KOPT-K1 (cell line): Measurements from ENCODE around the gene ESM1.

Experiments used
- H3K27ac ChIP-seq: fragments of 200-600 bp; sonication (generic); 2 replicates; pipeline ENCODE4 v1.5.1; 2016; ENCODE audit warnings: antibody characterized with exemption, mild to moderate bottlenecking, low read depth, low read length; ENCODE audit not compliant: poor library complexity, severe bottlenecking
- H3K36me3 ChIP-seq: fragments of 200-600 bp; sonication (generic); 2 replicates; pipeline ENCODE4 v1.5.1; 2017; ENCODE audit warnings: antibody characterized with exemption, mild to moderate bottlenecking, low read length, moderate library complexity; ENCODE audit not compliant: insufficient read depth
- H3K9me3 ChIP-seq: fragments of 200-600 bp; sonication (generic); 2 replicates; pipeline ENCODE4 v1.5.1; 2017; ENCODE audit warnings: antibody characterized with exemption, low read length, mild to moderate bottlenecking; ENCODE audit not compliant: insufficient read depth, poor library complexity, severe bottlenecking

Gene ESM1

DNA sequence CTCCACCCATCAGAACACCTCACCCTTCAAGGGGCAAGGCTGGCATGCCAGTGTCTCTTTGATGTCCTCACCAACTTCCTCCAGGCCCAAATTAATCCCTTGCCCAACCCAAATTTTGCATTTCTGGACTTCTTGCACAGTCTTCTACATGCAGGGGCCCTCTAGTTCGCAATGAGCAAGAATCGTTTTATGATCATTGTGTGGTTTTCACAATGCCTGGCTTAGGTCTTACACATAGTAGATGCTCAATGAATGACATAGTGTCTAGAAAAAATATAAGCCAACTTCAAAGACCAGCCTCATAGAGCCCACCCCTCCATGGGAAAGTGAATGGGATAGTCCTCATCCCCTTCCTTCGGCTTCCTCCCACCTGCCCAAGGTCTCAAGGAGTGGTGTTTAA is 9.8 kb upstream of the ESM1 start:
- no peaks in the 10 kb centered on the region for H3K9me3 ChIP-seq
- no peak overlapping the region for H3K27ac ChIP-seq
- H3K36me3 ChIP-seq: no peaks in the 10 kb centered on the region

DNA sequence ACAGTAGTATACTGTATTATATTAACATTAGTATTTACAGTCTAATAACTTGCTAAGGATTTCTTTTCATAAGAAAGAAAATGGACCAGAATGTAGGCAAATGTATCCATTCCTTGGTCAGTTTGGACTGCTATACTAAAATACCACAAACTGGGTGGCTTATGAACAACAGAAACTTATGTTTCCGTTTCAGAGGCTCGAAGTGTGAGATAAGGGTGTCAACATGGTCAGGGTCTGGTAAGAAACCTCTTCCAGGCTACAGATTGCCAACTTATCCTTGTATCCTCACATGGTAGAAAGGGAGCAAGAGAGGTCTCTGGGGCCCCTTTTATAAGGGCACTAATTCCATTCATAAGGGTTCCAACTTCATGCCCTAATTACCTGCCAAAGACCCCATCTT is 9.2 kb upstream of the ESM1 start:
- Histone ChIP-seq H3K36me3 (no peaks in the 10 kb centered on the region), H3K9me3 (no peaks in the 10 kb centered on the region), H3K27ac (no peak overlapping the region)

DNA sequence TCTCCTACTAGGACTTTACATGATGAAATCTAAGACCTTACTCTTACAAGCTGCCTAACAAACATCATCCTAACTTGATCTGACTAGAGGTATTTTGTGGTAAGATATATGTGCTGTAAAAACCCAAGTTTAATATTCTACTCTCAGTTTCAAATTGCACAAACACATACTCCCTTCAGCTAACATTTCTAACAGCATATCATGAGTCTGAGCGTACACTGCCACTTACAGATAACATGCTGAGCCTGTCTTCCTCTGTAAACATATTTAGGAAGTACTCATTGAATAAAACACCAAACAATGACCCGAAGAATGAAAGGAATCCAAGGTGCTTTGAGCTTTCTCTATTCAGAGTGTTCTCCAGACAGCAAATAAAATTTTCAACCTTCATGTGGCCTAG is 7.9 kb upstream of the ESM1 start:
- no peaks in the 10 kb centered on the region for H3K36me3 ChIP-seq
- no peak overlapping the region for H3K27ac ChIP-seq
- no peaks in the 10 kb centered on the region for H3K9me3 ChIP-seq

DNA sequence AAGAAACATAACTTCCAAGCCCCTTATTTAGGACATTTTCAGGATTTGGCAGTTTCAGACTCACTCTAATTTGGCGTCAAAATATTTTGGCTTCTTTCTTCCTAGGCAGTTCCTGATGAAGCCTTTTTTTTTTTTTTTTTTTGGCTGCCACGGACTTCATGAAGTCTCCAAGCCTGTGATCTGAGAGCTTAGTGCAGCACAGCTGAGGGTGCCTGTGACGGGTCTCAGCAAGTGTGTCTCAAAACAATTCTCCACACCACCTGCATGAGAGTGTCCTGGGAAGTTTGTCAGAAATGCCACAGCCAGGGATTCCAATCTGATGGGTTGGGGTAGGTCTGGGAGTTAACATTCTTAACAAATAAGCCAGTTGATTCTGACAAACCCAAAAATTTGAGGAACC is 6.0 kb upstream of the ESM1 start:
- H3K9me3 ChIP-seq: no peaks in the 10 kb centered on the region
- no peaks in the 10 kb centered on the region for H3K36me3 ChIP-seq
- H3K27ac ChIP-seq: no peak overlapping the region

DNA sequence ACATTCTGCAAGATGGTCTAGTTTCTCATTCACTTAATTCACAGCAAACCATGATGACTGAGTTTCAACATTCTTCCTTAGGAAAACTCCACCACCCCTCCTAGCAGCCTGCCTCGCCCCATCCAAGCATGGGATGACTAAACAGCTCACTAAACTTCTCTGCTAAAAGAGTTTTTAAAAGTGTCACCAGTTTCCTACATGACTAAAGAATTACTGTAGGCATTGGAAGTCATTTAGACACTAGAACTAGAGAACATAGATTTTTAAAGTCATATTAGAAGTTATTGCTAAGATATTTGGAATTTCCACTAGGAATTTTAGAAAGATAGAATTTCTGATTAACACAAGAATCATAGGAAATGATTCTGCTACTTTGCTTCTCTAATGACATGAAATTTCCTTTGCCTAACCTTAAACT is 5.5 kb upstream of the ESM1 start:
- Histone ChIP-seq H3K9me3 (no peaks in the 10 kb centered on the region), H3K27ac (no peak overlapping the region), H3K36me3 (no peaks in the 10 kb centered on the region)

DNA sequence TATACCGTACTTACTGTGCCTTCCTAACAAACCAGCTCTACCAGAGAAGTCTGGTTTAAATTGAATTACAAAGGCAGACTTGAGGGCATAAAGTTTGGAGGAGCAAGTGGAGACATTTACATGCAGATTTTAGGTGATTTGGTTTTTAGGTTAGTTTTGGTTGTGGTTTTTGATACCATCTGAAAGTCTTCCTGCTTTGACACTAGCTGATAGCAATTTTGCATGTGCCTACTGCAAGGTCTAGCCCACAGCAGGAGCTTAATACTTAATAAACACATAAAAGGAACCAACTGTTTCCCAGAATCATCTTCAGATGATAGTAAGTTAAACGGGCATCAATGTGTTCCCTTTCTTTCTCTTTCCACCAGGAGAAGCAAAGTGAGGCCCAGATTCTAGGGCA is 3.4 kb upstream of the ESM1 start:
- peak overlapping the region; percentile 27 for H3K27ac ChIP-seq
- H3K36me3 ChIP-seq: no peaks in the 10 kb centered on the region
- no peaks in the 10 kb centered on the region for H3K9me3 ChIP-seq

DNA sequence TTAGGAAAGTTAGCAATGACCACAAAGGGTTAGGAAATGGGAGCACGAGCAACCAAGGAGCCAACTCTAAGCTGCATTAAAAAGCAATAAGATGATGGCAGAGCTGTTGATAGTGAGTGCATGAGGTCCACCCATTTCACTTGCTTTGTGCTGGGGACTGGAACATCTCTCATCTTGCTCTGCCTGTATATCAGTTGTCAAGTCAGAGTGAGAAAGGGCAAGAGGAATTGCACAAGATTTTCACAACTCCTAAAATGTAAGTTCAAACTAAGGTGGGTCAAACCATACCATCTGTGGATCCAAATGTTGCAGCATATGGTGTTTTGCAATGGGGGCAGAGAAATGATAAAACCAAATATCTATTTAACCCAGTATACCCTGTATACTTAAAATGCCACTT is 2.8 kb upstream of the ESM1 start:
- no peaks in the 10 kb centered on the region for H3K36me3 ChIP-seq
- no peaks in the 10 kb centered on the region for H3K9me3 ChIP-seq
- H3K27ac ChIP-seq: no peak overlapping the region

DNA sequence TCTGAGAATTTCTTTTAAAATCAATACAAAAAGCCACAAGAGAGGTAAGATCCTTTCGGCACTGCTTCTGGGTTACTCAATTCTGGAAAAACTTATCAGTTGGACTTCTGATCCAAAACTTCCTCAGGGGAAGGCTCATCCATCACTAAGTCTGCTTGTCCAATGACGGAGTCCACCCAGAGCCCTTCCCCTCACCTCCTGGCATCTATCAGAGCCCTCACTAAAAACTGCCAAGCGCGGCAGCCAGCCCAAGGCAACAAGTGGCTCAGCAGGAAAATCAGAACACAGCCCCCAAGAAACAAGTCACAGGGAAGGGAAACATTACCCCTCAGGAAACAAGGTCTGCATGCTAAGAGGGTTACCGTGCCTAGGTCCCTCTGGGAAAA is 869 bp upstream of the ESM1 start:
- Histone ChIP-seq H3K27ac (no peak overlapping the region), H3K36me3 (no peaks in the 10 kb centered on the region), H3K9me3 (no peaks in the 10 kb centered on the region)

DNA sequence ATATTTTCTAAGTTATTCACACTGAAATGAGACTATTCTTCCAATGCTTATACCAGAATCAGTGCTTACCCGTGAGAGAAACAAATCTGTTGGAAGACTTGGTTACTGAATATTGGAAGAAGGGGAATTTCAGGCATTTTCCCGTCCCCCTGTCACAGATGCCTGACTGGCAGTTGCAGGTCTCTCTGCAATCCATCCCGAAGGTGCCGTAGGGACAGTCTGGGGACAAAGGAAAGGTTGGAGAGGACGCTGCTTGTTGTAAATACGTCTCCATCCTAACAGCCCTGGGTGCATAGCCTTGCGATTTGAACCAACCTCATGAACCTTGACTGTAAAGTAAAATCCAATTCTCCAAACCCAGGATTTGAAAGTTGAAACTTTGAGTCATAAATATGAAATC is 3.5 kb downstream of the ESM1 start:
- no peak overlapping the region for H3K27ac ChIP-seq
- H3K9me3 ChIP-seq: no peaks in the 10 kb centered on the region
- H3K36me3 ChIP-seq: no peaks in the 10 kb centered on the region

DNA sequence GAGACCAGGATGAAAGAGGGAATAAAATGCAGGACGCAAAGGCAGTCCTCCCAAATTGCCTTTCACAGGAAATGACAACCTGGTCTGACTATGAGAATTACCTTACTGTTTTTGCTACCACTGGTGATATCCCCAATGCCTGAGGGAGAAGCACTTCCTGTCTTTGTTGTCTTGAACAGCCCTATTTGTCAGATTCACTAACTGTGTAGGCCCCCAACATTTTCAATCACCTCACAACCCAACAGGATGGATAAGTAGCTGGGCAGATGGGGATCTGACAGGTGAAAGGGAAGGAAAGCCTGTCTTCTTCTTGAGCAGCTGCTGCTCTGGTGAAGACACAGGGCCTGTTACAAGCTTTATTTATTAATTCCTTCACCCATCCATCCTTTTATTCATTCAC is 9.7 kb downstream of the ESM1 start:
- no peaks in the 10 kb centered on the region for H3K9me3 ChIP-seq
- H3K36me3 ChIP-seq: no peaks in the 10 kb centered on the region
- no peak overlapping the region for H3K27ac ChIP-seq

DNA sequence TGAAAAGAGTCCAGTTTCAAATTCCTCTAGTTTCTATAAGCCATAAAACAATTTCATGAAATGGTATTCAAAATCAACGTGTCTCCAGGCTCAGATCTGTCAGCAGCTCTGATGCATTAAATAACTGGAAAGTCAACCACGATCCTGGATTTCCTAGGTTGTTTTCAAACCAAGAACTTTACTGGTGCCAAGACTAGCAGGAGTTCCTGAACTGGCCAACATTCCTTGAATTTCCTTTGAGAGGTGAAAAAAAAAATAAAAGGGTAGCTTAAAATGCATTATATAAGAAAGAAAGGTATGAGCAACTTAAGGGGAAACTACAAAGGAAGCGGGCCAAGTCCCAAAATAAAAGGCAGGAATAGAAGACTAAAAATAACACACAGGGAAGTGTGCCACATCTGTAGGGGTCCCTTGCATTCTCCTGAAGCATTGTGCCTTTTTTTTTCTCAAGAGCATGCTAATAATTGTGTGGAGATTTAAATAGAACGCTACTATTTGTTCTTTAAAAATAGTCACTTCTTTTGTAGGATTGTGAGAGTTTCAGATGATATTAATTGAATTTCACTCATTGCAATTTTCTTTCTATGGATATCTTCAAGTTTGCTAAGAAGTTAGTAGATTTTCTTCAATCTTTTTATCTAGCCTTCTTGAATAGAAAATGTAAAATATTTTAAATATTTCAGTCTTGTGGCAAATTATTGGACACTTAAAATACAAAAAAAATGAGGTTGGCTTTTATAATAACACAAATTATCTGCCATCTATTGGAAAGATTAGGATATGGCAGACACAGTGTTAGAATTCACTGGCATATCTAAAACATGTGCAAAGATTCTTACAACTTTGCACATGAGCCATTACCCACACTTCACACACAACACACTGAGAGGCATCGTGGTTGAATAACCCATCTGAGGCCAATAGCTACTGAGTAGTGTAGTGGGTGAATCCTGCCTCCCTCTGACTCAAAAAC is 15.3 kb downstream of the ESM1 start:
- Histone ChIP-seq H3K27ac (no peak overlapping the region), H3K36me3 (no peaks in the 10 kb centered on the region), H3K9me3 (no peaks in the 10 kb centered on the region)

DNA sequence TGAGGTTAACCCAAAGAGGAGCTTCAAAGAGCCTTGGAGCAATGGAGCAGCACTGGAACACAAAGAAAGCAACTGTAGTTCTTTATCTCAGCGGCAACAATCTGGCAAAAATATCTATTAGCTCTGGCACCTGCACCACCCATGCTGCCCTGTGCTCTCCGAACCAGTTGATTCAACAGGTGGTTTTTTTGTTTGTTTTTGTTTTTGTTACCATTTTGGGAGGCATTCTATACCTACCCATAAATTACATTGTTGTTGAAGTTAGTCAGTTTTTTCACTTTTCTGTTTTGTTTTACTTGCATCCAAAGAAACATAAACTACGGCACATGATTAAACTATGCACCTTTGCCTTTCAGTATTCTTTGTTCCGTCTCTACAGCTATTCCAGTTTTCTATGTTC is 16.2 kb downstream of the ESM1 start:
- H3K27ac ChIP-seq: no peak overlapping the region
- no peaks in the 10 kb centered on the region for H3K9me3 ChIP-seq
- H3K36me3 ChIP-seq: no peaks in the 10 kb centered on the region

DNA sequence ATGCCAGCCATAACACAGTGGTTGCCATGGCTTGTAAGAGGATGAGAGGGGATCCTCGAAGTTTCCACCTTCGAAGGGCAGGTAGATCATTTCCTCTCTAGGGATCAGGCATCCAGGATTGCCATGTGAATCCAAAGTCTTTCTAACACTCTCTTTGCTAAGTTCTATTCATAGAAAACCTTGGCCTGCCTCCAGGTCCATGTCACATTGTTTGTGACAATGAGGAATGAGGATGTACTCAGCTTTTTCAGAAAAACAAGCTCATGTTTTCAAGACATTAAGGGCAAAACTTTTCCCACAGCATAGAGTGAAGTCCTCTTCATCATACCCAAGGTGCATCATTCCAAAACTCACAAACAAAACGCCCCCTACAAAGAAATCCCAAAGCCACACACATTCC is 19.6 kb downstream of the ESM1 start:
- no peaks in the 10 kb centered on the region for H3K36me3 ChIP-seq
- H3K27ac ChIP-seq: no peak overlapping the region
- no peaks in the 10 kb centered on the region for H3K9me3 ChIP-seq

DNA sequence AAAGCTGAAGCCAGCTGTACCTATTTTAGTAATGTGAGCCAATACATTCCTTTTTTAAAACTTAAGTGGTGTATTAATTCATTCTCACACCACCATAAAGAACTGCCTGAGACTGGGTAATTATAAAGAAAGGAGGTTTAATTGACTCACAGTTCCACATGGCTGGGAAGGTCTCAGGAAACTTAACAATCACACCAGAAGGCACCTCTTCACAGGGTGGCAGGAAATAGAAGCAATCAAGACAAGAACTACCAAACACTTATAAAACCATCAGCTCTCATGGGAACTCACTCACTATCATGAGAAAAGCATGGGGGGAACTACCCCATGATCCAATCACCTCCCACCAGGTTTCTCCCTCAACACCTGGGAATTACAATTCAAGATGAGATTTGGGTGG is 21.0 kb downstream of the ESM1 start:
- no peak overlapping the region for H3K27ac ChIP-seq
- H3K36me3 ChIP-seq: no peaks in the 10 kb centered on the region
- no peaks in the 10 kb centered on the region for H3K9me3 ChIP-seq

DNA sequence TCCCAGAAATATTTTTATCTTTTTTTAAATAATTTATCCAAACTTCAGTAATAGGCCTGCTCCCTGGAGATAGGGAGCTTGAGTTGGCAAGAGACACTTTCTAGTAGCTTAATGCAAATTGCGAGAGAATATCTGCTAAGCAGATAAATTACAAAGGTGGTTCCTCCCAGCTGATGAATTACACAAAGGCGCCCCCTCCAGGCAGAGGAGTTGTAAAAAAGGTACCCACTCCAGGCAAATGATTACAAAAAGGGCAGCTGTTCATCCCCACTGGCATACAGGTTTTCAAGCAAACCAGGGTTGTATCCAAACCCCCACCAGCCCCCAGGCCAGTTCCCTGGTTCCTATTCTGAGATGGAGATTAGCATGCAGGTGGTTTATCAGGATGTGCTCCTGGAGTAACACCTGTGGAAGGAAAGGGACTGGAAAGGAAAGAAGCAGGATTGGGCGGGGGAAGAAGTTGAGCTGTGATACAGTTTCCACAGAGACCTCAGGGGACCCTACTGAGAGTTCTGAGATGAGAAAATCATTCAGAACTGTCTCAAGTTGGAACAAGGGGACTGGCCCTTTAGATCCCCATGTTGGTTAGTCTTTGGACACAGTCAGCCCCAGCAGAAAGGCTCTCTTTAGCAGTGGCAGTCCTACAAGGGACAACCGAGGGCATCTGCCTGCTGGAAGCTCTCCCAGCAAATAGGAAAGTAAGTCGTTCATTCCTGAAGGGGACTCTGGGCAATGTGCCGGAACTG is 25.5 kb downstream of the ESM1 start:
- Histone ChIP-seq H3K9me3 (no peaks in the 10 kb centered on the region), H3K36me3 (no peaks in the 10 kb centered on the region), H3K27ac (no peak overlapping the region)

DNA sequence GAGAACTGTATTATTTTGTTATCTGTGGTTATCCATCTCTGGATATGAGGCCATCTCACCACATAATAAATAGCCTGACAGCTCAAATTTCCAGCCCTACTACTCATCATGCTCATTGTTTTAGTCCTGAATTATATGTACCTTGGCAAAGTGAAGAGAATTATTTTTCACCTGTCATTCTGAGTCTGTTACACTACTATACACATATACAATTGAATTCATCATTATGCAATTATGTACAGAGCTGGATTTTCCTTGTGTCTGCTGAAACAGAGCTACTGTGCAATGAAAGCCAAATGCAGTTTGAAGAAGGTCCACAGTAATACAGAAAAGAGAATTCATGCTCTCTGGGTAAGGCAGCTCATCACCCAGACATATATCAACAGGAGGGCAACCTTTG is 28.5 kb downstream of the ESM1 start:
- Histone ChIP-seq H3K9me3 (no peaks in the 10 kb centered on the region), H3K27ac (no peak overlapping the region)

More for the DNA sequence above, 28.5 kb downstream of the ESM1 start:
- H3K36me3 ChIP-seq: no peaks in the 10 kb centered on the region
